GM18861 (cell line): Measurements from ENCODE around the gene IQSEC3.

Source experiments
- ATAC-seq: cut with Tn5 transposase; IDR thresholded peaks from one replicate; pipeline ENCODE4 v1.9.1; 2021; ENCODE audit not compliant: unreplicated experiment

The IQSEC3 gene

DNA sequence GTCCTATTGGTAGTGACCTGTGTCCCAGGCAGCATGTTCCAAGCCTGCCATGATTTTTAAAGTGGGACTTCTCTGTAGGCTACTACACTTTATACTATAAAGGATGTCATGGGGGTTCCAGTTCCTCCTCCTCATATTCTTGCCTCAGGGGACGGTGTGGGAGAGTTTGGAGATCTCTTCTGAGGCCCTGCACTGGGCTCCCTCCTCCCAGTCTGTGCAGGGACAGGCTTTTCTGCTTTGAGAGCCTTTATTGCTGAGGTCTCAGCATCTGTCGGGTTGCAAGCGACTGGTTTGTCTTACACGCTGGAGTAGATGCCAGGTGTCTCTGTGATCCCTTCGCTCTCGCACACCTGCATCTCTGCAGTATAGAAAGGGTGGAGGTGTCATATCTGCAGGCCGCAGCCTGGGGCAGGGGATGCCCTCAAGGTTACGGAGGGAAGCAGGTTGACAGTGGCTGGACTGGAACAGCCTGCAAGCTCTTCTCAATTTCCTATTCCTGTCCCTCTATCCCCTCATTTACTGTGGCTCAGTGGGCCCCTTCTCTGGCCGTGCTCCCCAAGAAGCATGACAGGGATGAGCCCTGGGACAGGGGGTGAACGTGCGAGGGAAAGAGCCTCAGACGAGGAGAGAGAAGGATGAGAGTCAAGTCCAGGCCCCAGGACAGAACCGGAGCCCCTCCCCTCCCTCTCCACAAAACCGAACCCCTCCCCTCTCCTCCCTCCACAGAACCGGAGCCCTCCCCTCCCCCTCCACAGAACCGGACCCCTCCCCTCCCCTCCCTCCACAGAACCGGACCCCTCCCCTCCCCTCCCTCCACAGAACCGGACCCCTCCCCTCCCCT, 96.1 kb downstream of the IQSEC3 start:
- ATAC-seq, result no peak

GRCh38 chr12:163406-163986, 96.9 kb downstream of the IQSEC3 start:
- no peak for ATAC-seq

GRCh38 chr12:164207-164606, 97.6 kb downstream of the IQSEC3 start:
- no peak for ATAC-seq

- no peak for ATAC-seq
These were observed 99.3 kb downstream of the IQSEC3 start for GRCh38 chr12:165862-166368.

GRCh38 chr12:166425-167075, 100.0 kb downstream of the IQSEC3 start:
- no peak for ATAC-seq

DNA sequence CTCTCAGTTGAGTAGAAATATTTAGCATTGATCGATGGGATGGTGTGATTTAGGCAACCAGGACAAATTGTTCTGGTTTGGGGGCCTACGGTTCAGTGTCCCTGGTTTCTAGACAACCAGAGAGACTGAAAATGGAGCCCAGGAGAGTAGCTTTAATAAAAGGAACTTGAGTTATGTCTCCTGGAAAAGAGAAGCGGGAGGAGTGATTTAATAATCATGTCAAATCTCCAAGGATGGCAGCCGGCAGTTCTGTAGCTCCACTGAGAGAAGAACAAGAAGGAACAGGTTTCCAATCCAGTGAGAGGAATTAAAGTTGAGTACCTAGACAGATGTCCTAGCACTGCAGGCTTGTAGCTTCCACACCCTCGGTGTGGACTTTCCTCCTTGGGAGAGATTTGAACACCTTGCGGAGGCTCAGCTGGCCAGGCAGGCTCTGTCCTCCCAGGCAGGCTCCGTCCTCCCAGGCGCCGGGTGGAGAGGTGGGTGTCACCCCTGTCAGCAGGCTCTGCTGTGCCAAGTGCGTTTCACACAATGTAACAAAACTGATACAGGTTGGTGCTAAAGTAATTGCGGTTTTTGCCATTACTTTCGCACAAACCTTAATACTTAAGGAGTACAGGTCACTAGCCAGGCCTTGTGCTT, 101.5 kb downstream of the IQSEC3 start:
- no peak for ATAC-seq

DNA sequence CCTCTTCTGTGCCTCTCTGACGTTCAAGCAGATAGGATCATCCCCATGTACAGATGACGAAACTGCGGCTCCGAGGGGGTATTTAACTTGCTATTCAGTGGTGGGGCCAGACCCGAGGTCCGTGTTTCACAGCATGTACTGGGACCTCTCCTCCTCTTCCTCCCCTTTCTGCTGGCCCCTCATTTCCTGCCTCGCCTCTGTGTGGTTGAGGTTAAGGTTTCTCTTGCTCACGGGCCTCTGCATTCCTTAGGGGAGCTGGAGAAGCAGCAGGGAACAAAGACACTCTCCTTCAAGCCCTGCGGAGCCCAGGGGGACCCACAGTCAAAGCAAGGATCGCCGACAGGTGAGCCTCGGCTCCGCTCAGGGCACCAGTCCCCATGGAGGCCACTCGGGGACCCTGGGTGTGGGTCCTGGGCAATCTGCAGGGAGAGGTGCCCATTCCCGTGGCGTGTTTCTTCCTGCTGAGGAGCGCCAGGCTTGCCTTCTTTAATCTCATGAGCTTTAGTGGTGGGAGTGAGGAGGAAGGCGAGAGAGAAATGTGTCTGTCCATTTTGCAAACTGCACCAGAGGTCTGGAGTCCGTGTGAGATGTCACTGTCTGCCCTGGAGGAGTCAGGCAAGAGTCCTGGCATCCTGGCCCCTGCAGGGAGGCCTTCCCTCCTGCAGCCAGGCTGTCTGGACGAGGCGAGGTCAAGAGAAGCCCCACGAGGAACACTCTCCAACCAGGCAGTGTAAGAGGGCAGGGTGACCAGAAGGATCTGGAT, 102.4 kb downstream of the IQSEC3 start:
- no peak for ATAC-seq

DNA sequence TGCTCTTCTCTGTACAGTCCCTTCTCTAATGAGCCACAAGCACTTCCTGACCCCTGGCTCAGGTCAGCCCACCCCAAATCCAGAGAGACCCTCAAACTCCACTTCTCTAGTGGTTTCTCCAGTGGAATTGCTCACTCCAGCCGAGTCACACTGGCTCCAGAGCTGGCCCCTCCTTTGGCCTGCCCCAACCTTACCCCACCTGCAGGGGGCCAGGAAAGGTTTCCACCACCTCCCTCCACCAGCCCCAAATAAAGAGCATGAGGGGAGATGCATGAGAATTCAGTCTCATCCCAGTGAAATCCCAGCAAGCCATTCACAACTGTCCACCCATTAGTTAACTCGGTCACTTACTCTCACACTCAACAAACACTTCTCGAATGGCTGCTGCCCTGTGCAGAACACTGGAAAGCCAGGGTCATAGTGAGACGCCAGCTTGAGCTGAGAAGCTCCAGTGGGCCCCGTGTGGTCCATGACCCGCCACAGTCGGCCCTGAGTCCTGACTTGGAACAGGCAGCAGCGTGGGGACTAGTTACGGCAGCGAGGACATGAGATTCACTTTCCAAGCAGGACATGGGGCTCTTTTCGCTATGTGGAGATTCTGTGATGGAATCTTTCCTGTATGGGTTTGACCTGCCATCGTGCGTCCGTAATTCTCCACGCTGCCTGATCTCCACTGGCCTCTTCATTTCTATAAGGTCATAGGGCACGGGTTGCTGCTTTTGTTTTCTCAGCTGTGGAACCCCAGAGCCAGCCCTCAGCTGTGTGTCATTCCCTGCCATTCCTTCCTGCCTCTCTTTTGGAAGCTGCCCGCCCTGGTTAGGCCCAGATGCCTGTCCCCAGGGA, 103.2 kb downstream of the IQSEC3 start:
- ATAC-seq, result no peak

- ATAC-seq, result no peak
These were observed 104.0 kb downstream of the IQSEC3 start for GRCh38 chr12:170371-171225.

DNA sequence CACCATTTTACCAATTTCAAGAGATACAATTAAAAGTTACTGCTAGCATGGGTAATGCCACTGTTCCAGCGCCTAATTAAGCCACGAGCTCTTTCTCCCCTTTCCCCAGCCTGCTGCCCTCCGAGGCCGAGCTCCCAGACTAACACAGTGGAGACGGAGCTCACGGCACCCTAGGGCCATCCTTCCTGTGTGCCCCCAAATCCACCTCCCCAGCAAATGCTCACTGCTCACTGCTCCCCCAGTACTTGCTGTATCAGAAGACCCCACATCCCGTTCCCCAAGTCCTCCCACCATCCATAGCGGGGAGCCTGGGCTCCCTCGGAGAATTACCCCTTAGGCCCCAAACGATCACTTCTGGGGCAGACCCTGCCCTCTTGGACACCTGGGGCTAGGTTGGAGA, 104.7 kb downstream of the IQSEC3 start:
- ATAC-seq, result no peak

- no peak for ATAC-seq
These were observed 105.4 kb downstream of the IQSEC3 start for GRCh38 chr12:171743-172676.

- no peak for ATAC-seq
These were observed 106.2 kb downstream of the IQSEC3 start for GRCh38 chr12:172732-173161.

DNA sequence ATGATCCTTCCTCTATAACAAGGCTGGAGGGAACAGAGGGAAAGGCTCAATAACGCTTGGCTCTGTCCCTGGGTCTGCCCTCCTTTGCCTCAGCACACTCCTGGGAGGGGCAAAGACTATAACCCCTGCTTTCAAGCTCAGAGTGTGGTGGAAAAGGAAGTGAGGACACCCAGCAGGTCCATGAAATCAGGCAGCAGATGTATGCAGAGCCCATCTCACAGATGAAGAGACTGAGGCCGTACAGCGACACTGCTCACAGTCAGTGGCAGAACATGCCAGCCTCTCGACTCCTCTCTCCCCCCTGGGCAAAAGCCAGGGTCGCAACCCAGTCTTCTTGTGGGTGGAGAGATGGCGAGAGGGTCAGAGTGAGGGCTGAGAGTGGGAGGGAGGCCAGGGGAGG, 107.6 kb downstream of the IQSEC3 start:
- no peak for ATAC-seq

- no peak for ATAC-seq
These were observed 108.0 kb downstream of the IQSEC3 start for GRCh38 chr12:174596-174995.

DNA sequence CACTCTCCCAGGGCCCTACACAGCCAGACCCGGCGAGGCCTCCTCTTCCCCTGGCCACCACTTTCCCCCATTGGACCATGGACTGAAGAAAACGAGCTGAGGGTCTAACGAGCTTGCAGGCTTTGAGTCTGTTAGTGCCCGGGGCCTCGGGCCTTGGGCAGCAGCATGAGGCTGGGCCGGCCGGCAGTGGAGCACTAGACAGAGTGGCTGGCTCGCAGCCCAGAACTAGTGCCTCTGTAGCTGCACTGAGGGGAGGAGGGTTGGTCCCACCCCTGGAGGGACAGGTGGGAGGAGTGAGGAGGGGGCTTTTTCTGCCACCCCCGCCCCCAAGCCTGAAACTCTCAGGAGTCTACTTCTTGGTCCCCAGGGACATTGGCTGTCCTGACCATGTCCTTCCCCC, 108.7 kb downstream of the IQSEC3 start:
- no peak for ATAC-seq

DNA sequence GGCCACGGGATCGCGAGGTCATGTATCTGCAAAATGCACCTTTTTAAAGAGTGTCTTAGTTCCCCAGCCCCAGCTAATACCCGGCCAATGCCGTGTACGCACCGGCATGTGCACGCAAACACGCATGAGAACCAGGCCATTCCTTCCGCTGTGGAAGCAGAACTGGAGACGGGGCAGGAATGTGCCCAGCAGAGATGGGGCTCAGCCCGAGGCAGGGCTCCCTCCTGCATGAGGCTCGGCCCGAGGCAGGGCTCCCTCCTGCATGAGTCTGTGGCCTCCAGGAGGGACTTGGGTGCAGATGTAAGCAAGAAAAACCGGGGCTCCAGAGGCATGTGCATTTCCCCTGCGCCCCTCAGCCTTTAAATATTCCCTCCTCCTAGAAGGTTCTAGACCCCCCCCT, 109.2 kb downstream of the IQSEC3 start:
- ATAC-seq, result no peak

DNA sequence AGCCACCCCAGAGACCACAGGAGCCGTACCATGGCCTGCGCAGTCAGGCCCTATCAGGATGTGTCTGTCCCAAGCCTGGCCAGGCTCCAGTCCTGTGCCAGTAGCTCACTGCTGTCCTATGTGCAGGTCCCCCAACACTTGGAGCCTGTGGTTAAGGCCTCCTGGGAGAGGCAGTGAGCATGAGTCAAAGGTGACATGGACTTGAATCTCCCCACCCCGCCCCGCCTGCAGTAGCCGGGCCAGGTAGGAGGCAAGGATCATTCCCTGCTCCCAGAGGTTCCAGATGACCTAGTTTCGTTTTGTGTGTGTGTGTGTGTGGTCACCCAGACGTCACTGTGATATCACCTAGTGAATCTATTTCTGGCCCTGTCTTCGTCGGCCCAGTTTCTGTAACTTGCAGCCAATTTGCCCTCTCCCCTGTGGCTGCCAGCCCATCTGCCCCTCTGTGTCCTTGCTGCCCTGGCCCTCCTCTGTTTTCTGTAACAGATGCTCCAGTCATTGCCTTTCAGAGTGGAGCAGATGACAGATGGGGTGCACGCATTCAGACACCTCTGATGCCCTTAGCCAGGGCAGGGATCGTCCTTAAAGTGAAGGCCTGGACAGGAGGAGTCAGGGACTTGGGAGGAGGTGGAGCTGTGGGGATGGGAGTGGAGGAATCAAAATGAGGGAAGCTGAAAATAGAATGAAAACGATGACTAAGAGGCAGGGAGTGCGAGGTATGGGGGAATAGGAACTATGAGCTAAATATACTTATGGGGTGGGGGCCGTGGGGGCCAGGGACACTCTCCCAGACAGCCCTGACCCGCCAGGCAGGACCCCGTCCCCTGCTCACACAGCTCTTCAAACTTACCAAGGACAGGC, 110.0 kb downstream of the IQSEC3 start:
- ATAC-seq, result no peak
